ENCODE measurements around the gene ATXN7L1.
"Not testable (repeated sequence)": the region's sequence is repeated elsewhere in the genome, so short reads cannot be mapped to it uniquely, and the experiment has no call there.

The ATXN7L1 gene

DNA sequence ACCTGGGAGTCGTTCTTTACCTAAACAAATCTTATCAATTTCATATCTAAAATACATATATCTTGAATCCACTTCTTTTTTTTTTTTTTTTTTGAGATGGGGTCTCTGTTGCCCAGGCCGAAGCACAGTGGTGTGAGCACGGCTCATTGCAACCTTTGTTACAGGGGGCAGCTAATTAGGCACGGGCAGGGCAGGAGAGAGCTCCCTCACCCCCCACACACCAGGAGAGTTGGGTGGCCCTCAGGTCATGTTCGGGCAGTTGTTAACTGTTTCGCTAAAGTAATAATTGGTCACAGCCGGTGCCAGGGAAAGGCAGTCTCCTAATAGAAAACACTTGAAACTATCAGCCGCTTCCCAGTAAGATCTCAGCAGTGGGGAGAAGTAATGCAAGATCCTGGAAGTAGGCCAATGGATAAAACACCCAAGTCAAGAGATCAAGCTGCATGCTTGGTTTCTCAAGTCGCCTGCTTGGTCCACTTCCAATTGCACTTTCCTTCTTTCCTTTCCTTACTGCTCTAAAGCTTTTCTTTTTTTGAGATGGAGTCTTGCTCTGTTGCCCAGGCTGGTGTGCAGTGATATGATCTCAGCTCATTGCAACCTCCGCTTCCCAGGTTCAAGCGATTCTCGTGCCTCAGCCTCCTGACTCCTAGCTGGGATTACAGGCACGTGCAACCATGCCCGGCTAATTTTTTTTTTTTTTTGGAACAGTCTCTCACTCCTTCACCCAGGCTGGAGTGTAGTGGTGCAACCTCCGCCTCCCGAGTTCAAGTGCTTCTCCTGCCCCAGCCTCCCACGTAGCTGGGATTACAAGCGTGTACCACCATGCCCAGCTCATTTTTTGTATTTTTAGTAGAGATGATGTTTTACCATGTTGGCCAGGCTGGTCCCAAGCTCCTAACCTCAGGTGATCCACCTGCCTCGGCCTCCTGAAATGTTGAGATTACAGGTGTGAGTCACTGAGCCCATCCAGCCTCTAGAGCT is 273.8 kb downstream of the ATXN7L1 start:
- CTCF ChIA-PET, result interaction anchor here (0.6 kb wide), 1 partner anchor 166 kb away, joined by 3 read pairs; no protein-coding TSS in a partner anchor
- DNase-seq (ENCODE audit: extremely low spot score), result no peak
- no peak for TF ChIP-seq BHLHE40 (IDR thresholded peaks at IDR 0.05; ENCODE audit: borderline replicate concordance)
- no peak for TF ChIP-seq ZNF384 (IDR thresholded peaks at IDR 0.05)
- TF ChIP-seq NFRKB (IDR thresholded peaks at IDR 0.05), result no peak
- no peak for TF ChIP-seq SUZ12 (IDR thresholded peaks at IDR 0.05)
- TF ChIP-seq FOXA1 (IDR thresholded peaks at IDR 0.05), result no peak
- TF ChIP-seq ARNT (IDR thresholded peaks at IDR 0.05), result no peak
- no peak for TF ChIP-seq L3MBTL2 (conservative IDR thresholded peaks at IDR 0.05)
- no peak for TF ChIP-seq FOXK2 (IDR thresholded peaks at IDR 0.05)
- TF ChIP-seq ELF4 (IDR thresholded peaks at IDR 0.05), result no peak
- TF ChIP-seq SP1 (IDR thresholded peaks at IDR 0.05), result no peak
- no peak for TF ChIP-seq LEF1 (IDR thresholded peaks at IDR 0.05; ENCODE audit: borderline replicate concordance)
- TF ChIP-seq CTBP1 (IDR thresholded peaks at IDR 0.05; ENCODE audit: borderline replicate concordance), result no peak
- TF ChIP-seq TARDBP (IDR thresholded peaks at IDR 0.05), result no peak
- TF ChIP-seq, protein P1, sequence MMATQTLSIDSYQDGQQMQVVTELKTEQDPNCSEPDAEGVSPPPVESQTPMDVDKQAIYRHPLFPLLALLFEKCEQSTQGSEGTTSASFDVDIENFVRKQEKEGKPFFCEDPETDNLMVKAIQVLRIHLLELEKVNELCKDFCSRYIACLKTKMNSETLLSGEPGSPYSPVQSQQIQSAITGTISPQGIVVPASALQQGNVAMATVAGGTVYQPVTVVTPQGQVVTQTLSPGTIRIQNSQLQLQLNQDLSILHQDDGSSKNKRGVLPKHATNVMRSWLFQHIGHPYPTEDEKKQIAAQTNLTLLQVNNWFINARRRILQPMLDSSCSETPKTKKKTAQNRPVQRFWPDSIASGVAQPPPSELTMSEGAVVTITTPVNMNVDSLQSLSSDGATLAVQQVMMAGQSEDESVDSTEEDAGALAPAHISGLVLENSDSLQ (IDR thresholded peaks at IDR 0.05), result no peak
- no peak for TF ChIP-seq FOXM1 (IDR thresholded peaks at IDR 0.05; ENCODE audit: borderline replicate concordance)
- no peak for TF ChIP-seq HDGF (IDR thresholded peaks at IDR 0.05; ENCODE audit: borderline replicate concordance)
- POLR2A ChIA-PET, result no interaction called here

- CTCF ChIA-PET, result no interaction called here
- TF ChIP-seq ARNT (IDR thresholded peaks at IDR 0.05) (no peak), CTBP1 (IDR thresholded peaks at IDR 0.05; ENCODE audit: borderline replicate concordance) (no peak), FOXM1 (IDR thresholded peaks at IDR 0.05; ENCODE audit: borderline replicate concordance) (no peak), FOXK2 (IDR thresholded peaks at IDR 0.05) (no peak), ZNF384 (IDR thresholded peaks at IDR 0.05) (no peak), FOXA1 (IDR thresholded peaks at IDR 0.05) (no peak), SP1 (IDR thresholded peaks at IDR 0.05) (no peak), TARDBP (IDR thresholded peaks at IDR 0.05) (no peak), L3MBTL2 (conservative IDR thresholded peaks at IDR 0.05) (no peak), NFRKB (IDR thresholded peaks at IDR 0.05) (no peak), ELF4 (IDR thresholded peaks at IDR 0.05) (no peak), BHLHE40 (IDR thresholded peaks at IDR 0.05; ENCODE audit: borderline replicate concordance) (no peak), HDGF (IDR thresholded peaks at IDR 0.05; ENCODE audit: borderline replicate concordance) (no peak), SUZ12 (IDR thresholded peaks at IDR 0.05) (no peak), LEF1 (IDR thresholded peaks at IDR 0.05; ENCODE audit: borderline replicate concordance) (no peak)
- TF ChIP-seq, protein P1 (IDR thresholded peaks at IDR 0.05), result no peak
- no peak for DNase-seq (ENCODE audit: extremely low spot score)
- POLR2A ChIA-PET, result no interaction called here
Measured at GRCh38 chr7:105600720-105601550, 275.5 kb downstream of the ATXN7L1 start.

- CTCF ChIA-PET, result interaction anchor here (1.0 kb wide), 2 partner anchors 58 to 577 kb away, joined by 3 read pairs; no protein-coding TSS in a partner anchor
- no peak for DNase-seq (ENCODE audit: extremely low spot score)
- TF ChIP-seq FOXA1 (IDR thresholded peaks at IDR 0.05) (no peak), L3MBTL2 (conservative IDR thresholded peaks at IDR 0.05) (no peak), ARNT (IDR thresholded peaks at IDR 0.05) (no peak), FOXM1 (IDR thresholded peaks at IDR 0.05; ENCODE audit: borderline replicate concordance) (no peak), BHLHE40 (IDR thresholded peaks at IDR 0.05; ENCODE audit: borderline replicate concordance) (no peak), ELF4 (IDR thresholded peaks at IDR 0.05) (no peak), SUZ12 (IDR thresholded peaks at IDR 0.05) (no peak), LEF1 (IDR thresholded peaks at IDR 0.05; ENCODE audit: borderline replicate concordance) (no peak), CTBP1 (IDR thresholded peaks at IDR 0.05; ENCODE audit: borderline replicate concordance) (no peak), NFRKB (IDR thresholded peaks at IDR 0.05) (no peak), SP1 (IDR thresholded peaks at IDR 0.05) (no peak), HDGF (IDR thresholded peaks at IDR 0.05; ENCODE audit: borderline replicate concordance) (no peak), TARDBP (IDR thresholded peaks at IDR 0.05) (no peak), FOXK2 (IDR thresholded peaks at IDR 0.05) (no peak)
- TF ChIP-seq, protein P1 (IDR thresholded peaks at IDR 0.05), result no peak
- POLR2A ChIA-PET, result no interaction called here
Measured at GRCh38 chr7:105599551-105599950, 276.8 kb downstream of the ATXN7L1 start.

GRCh38 chr7:105599080-105599479 is 277.3 kb downstream of the ATXN7L1 start:
- DNase-seq (ENCODE audit: extremely low spot score); POLR2A ChIA-PET: not testable (repeated sequence)
- CTCF ChIA-PET, result interaction anchor here (1.0 kb wide), 2 partner anchors 58 to 577 kb away, joined by 3 read pairs; no protein-coding TSS in a partner anchor

- ChIA-PET POLR2A (no interaction called here), CTCF (no interaction called here)
- TF ChIP-seq, protein P1 (IDR thresholded peaks at IDR 0.05), result no peak
- TF ChIP-seq NFRKB (IDR thresholded peaks at IDR 0.05), result no peak
- no peak for TF ChIP-seq L3MBTL2 (conservative IDR thresholded peaks at IDR 0.05)
- no peak for TF ChIP-seq SUZ12 (IDR thresholded peaks at IDR 0.05)
- TF ChIP-seq FOXM1 (IDR thresholded peaks at IDR 0.05; ENCODE audit: borderline replicate concordance), result no peak
- TF ChIP-seq FOXA1 (IDR thresholded peaks at IDR 0.05), result no peak
- TF ChIP-seq ARNT (IDR thresholded peaks at IDR 0.05), result no peak
- no peak for TF ChIP-seq SP1 (IDR thresholded peaks at IDR 0.05)
- TF ChIP-seq TARDBP (IDR thresholded peaks at IDR 0.05), result no peak
- no peak for TF ChIP-seq BHLHE40 (IDR thresholded peaks at IDR 0.05; ENCODE audit: borderline replicate concordance)
- no peak for TF ChIP-seq FOXK2 (IDR thresholded peaks at IDR 0.05)
- no peak for TF ChIP-seq CTBP1 (IDR thresholded peaks at IDR 0.05; ENCODE audit: borderline replicate concordance)
- no peak for TF ChIP-seq LEF1 (IDR thresholded peaks at IDR 0.05; ENCODE audit: borderline replicate concordance)
- no peak for TF ChIP-seq ZNF384 (IDR thresholded peaks at IDR 0.05)
- no peak for TF ChIP-seq HDGF (IDR thresholded peaks at IDR 0.05; ENCODE audit: borderline replicate concordance)
- no peak for TF ChIP-seq ELF4 (IDR thresholded peaks at IDR 0.05)
- DNase-seq (ENCODE audit: extremely low spot score), result no peak
Measured at GRCh38 chr7:105596866-105597265, 279.5 kb downstream of the ATXN7L1 start.

Data from HEK293T (cell line).